Stimulated activated CD4-positive, alpha-beta T cell treated with anti-CD3 and anti-CD28 coated beads, Interleukin-2, amount 100 ng/mL, for 4 hours (primary cell): ENCODE measurements around the gene SGMS2.

Source experiments
- DNase-seq: peaks from one replicate; pipeline ENCODE4 v3.0.0-alpha.2; 2020; ENCODE audit warnings: low read depth

SGMS2 gene

GRCh38 chr4:107824350-107825071, at the start of gene SGMS2:
Gene SGMS2, plus strand, starts transcription at chr4:107824932. Its CDS starts 70,622 bp downstream, at chr4:107895554.
- peak; percentile 70 for DNase-seq

- no peak for DNase-seq
These were observed 46.8 kb upstream of the SGMS2 start for GRCh38 chr4:107777890-107778289.

- DNase-seq = no peak
These were observed 45.8 kb upstream of the SGMS2 start for GRCh38 chr4:107778784-107779530.

- no peak for DNase-seq
These were observed 44.1 kb upstream of the SGMS2 start for GRCh38 chr4:107780665-107781064.

GRCh38 chr4:107791902-107792301, 32.8 kb upstream of the SGMS2 start:
- no peak for DNase-seq

GRCh38 chr4:107792711-107793110, 32.0 kb upstream of the SGMS2 start:
- DNase-seq = no peak

- no peak for DNase-seq
These were observed 30.7 kb upstream of the SGMS2 start for GRCh38 chr4:107793996-107794395.

- no peak for DNase-seq
These were observed 24.9 kb upstream of the SGMS2 start for GRCh38 chr4:107799669-107800450.

GRCh38 chr4:107800706-107801105, 24.0 kb upstream of the SGMS2 start:
- no peak for DNase-seq

GRCh38 chr4:107801766-107802211, 22.9 kb upstream of the SGMS2 start:
- no peak for DNase-seq

- no peak for DNase-seq
These were observed 19.8 kb upstream of the SGMS2 start for GRCh38 chr4:107804956-107805355.

- no peak for DNase-seq
These were observed 18.5 kb upstream of the SGMS2 start for GRCh38 chr4:107806196-107806595.

GRCh38 chr4:107808572-107808971, 16.2 kb upstream of the SGMS2 start:
- DNase-seq = no peak

- DNase-seq = no peak
These were observed 15.5 kb upstream of the SGMS2 start for GRCh38 chr4:107809210-107809609.

- no peak for DNase-seq
These were observed 10.0 kb upstream of the SGMS2 start for GRCh38 chr4:107814758-107815157.

GRCh38 chr4:107815158-107815557, 9.6 kb upstream of the SGMS2 start:
- DNase-seq = no peak

- no peak for DNase-seq
These were observed 6.3 kb upstream of the SGMS2 start for GRCh38 chr4:107818301-107818910.

- no peak for DNase-seq
These were observed 822 bp upstream of the SGMS2 start for GRCh38 chr4:107823870-107824349.

- DNase-seq = no peak
These were observed 516 bp downstream of the SGMS2 start for GRCh38 chr4:107825072-107825824.

- DNase-seq = no peak
These were observed 1.8 kb downstream of the SGMS2 start for GRCh38 chr4:107826421-107826980.
